Nephron progenitor cell (in vitro differentiated cells): ENCODE data around the gene MKLN1.

Source experiments
- DNase-seq: peaks from one replicate; pipeline ENCODE4 v3.0.0; 2021
- H3K27ac Mint-ChIP-seq: 2 replicates; pipeline ENCODE4 v1.8.0; 2021; ENCODE audit warnings: mild to moderate bottlenecking, moderate library complexity, mixed read lengths
- H3K27me3 Mint-ChIP-seq: 2 replicates; pipeline ENCODE4 v1.8.0; 2021; ENCODE audit warnings: mild to moderate bottlenecking, low read depth, mixed read lengths; ENCODE audit not compliant: poor library complexity
- H3K36me3 Mint-ChIP-seq: 2 replicates; pipeline ENCODE4 v1.8.0; 2021; ENCODE audit warnings: low read depth, mixed read lengths
- H3K4me1 Mint-ChIP-seq: 2 replicates; pipeline ENCODE4 v1.8.0; 2021; ENCODE audit warnings: mixed read lengths
- H3K4me3 Mint-ChIP-seq: 2 replicates; pipeline ENCODE4 v1.8.0; 2021; ENCODE audit warnings: mild to moderate bottlenecking, moderate library complexity, mixed read lengths
- H3K9me3 Mint-ChIP-seq: 2 replicates; pipeline ENCODE4 v1.8.0; 2021; ENCODE audit warnings: mild to moderate bottlenecking, moderate library complexity, mixed read lengths
- TF ChIP-seq, protein P1 (sequence below): fragments of 200-600 bp; sonication (generic); IDR thresholded peaks from 2 replicates; pipeline ENCODE4 v1.5.0; 2021; ENCODE audit warnings: antibody characterized with exemption

MKLN1 gene

DNA sequence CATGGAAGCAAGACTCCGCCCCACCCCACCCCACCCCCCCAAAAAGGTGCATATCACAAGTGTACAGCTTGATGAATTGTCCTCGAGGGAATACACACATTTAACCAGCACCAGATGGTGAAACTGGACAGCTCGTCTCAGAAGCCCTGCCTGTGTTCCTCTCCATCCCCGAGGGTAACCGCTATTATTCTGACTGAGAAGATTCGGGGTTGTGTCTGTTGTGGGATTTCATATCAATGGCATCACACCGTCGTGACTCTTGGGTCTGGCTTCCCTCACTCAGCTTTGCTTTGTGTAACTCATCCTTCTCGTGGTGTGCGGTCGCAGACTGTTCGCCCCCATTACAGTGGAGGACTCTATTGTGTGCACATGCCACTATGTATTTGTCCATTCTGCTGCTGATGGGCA, 209.9 kb downstream of the MKLN1 start:
- peaks cover 8% of the 10 kb centered on the region for H3K27me3 Mint-ChIP-seq
- H3K9me3 Mint-ChIP-seq = no peaks in the 10 kb centered on the region
- H3K4me1 Mint-ChIP-seq = peaks cover 43% of the 10 kb centered on the region
- no peak for DNase-seq
- no peaks in the 10 kb centered on the region for H3K36me3 Mint-ChIP-seq
- TF ChIP-seq, protein P1, sequence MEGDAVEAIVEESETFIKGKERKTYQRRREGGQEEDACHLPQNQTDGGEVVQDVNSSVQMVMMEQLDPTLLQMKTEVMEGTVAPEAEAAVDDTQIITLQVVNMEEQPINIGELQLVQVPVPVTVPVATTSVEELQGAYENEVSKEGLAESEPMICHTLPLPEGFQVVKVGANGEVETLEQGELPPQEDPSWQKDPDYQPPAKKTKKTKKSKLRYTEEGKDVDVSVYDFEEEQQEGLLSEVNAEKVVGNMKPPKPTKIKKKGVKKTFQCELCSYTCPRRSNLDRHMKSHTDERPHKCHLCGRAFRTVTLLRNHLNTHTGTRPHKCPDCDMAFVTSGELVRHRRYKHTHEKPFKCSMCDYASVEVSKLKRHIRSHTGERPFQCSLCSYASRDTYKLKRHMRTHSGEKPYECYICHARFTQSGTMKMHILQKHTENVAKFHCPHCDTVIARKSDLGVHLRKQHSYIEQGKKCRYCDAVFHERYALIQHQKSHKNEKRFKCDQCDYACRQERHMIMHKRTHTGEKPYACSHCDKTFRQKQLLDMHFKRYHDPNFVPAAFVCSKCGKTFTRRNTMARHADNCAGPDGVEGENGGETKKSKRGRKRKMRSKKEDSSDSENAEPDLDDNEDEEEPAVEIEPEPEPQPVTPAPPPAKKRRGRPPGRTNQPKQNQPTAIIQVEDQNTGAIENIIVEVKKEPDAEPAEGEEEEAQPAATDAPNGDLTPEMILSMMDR = no peak
- H3K27ac Mint-ChIP-seq = peak overlapping the region; percentile 68
- no peak overlapping the region for H3K4me3 Mint-ChIP-seq

DNA sequence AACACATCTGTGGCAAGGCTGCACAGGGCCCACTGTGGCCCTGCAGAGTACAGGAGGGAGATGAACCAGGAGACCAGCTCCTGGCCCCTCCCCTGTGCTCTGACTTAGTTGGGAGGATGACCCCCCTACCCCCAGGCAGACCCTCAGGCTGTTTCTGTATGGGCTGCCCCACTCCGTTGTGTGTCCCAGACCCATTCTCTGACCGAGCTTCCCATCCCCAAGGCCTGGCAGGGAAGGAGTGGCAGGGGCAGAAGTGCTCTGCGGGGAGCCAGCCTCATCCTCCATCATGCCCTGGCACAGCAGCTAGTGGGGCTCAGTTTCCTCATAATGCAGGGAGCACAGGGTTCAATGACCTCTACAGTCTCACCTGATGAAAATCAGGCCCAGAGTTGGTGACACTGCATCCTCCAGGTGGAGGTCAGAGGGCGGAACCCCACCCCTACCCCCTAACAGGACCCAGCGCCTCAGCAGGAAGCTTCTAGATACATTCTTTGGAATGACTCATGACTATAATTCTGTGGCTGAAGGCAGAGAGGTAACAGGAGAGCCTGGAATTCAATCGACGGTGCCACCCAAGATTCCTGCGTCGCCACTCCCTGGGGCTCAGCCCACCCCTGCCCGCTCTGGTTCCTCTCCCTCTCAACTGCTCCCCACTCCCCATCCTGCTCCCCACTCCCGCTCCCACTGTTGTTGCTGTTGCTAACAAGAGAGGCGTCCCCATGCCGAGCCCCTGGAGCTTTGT, 210.6 kb downstream of the MKLN1 start:
- Mint-ChIP-seq H3K9me3 (no peaks in the 10 kb centered on the region), H3K27me3 (peaks cover 8% of the 10 kb centered on the region), H3K36me3 (no peaks in the 10 kb centered on the region), H3K4me3 (no peak overlapping the region), H3K27ac (peak overlapping the region; percentile 68), H3K4me1 (peaks cover 44% of the 10 kb centered on the region)
- TF ChIP-seq, protein P1 = no peak
- DNase-seq = no peak

DNA sequence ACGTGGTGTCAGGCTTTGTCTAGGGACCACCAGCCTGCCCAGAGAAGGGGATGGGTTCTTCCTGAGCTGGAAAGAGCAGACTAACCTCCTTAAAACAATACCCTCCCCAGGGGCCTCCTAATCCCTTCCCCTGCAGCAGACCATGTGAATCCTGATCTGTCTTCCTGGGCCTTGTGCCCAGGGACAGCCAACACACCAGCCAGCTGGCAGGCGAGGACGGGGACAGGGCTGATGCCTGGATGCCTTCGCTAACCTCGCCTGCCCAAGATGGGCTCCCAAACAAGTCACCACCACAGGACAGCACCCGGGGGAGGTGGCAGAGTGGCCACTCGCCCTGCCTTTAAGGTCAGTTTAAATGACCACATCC, 211.1 kb downstream of the MKLN1 start:
- H3K4me3 Mint-ChIP-seq = no peak overlapping the region
- H3K27me3 Mint-ChIP-seq = peaks cover 6% of the 10 kb centered on the region
- peak overlapping the region; percentile 29 for H3K27ac Mint-ChIP-seq
- no peaks in the 10 kb centered on the region for H3K9me3 Mint-ChIP-seq
- no peak for DNase-seq
- H3K36me3 Mint-ChIP-seq = no peaks in the 10 kb centered on the region
- TF ChIP-seq, protein P1 = no peak
- H3K4me1 Mint-ChIP-seq = peaks cover 48% of the 10 kb centered on the region

DNA sequence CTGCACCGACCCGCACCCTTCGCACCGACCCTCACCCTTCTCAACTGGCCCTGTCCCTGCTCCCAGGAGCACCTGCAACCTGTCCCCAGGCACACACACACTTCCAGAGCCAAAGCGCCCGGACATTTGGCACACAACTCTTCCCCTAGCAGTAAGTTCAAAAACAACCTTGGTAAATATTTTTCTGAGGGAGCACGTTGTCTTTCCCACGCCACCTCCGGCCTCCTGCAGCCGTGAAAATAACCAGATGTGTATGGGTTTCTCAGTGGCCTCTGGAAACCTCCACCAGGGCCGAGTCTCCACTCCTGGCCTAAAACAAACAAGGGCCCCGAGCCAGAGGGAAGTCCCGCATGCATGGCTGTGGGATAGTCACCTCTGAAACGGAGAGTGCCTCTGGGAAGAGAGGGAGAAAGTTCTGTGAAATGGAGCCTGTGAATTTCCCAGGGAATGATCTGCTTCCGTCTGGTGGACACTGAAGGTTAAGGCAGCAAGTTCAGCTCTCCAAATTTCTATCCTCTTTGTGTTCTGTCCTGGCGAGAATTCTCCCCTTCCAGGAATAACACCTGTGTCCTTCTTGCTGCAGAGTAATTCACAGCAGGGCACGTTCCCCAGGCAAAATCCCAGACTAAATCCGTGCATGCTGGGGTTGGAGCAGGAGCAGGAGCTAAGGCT, 213.0 kb downstream of the MKLN1 start:
- DNase-seq = no peak
- Mint-ChIP-seq H3K4me3 (no peak overlapping the region), H3K27me3 (peaks cover 5% of the 10 kb centered on the region), H3K27ac (peak overlapping the region; percentile 41), H3K4me1 (peaks cover 64% of the 10 kb centered on the region), H3K9me3 (no peaks in the 10 kb centered on the region), H3K36me3 (no peaks in the 10 kb centered on the region)
- TF ChIP-seq, protein P1 = no peak

DNA sequence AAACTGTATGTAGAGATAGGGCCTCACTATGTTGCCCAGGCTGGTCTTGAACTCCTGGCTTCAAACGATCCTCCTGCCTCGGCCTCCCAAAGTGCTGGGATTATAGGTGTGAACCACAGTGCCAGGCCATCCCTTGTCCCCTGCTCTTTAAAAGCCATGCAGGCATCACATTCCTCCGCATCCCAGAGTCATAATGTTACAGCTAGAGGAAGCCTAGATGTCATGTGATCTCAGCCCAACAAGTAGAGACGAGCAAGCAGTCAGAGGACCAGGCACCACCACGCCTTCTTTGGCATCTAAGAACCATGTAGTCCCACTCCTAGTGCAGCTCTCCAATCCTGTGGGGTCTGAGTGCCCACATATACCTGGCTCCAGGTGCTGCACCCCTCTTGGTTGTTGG, 215.6 kb downstream of the MKLN1 start:
- no peaks in the 10 kb centered on the region for H3K36me3 Mint-ChIP-seq
- no peak overlapping the region for H3K27ac Mint-ChIP-seq
- peaks cover 2% of the 10 kb centered on the region for H3K27me3 Mint-ChIP-seq
- DNase-seq = no peak
- TF ChIP-seq, protein P1 = no peak
- no peak overlapping the region for H3K4me3 Mint-ChIP-seq
- no peaks in the 10 kb centered on the region for H3K9me3 Mint-ChIP-seq
- H3K4me1 Mint-ChIP-seq = peaks cover 64% of the 10 kb centered on the region

DNA sequence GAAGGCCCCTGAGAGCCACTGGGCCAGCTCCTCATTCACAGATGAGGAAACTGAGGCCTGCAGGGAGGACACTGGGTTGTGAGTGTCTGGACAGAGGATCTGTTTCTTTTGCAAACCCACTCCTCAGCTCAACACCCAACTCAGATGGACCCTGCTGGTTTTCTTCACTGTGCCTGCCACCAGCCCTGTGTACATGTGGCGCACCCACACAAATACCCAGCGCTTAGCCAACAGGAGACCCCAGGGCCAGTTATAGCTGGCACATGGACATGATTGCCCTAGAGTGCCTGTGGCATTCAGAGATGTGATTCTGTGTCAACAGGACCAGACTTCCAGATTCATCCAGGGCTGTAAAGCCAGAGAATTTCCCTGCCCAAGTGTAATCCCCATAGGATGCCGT, 216.3 kb downstream of the MKLN1 start:
- H3K9me3 Mint-ChIP-seq = no peaks in the 10 kb centered on the region
- H3K27me3 Mint-ChIP-seq = peaks cover 2% of the 10 kb centered on the region
- no peak overlapping the region for H3K4me3 Mint-ChIP-seq
- peaks cover 56% of the 10 kb centered on the region for H3K4me1 Mint-ChIP-seq
- H3K27ac Mint-ChIP-seq = no peak overlapping the region
- DNase-seq = no peak
- TF ChIP-seq, protein P1 = no peak
- no peaks in the 10 kb centered on the region for H3K36me3 Mint-ChIP-seq
